ENCODE data around the gene SZT2.

GRCh38 chr1:43402089-43402865 lies 12.6 kb downstream of the SZT2 start:
- TF ChIP-seq EZH2 (IDR thresholded peaks at IDR 0.05; ENCODE audit: borderline replicate concordance, low read depth, low read length, poor library complexity, severe bottlenecking), result no peak
- TF ChIP-seq CTCF (conservative IDR thresholded peaks at IDR 0.05; ENCODE audit: low read depth, low read length), result no peak
